Ishikawa (cell line): ENCODE results near the gene SLC2A6.

Experiments
- CEBPB ChIP-seq: IDR thresholded peaks from 2 replicates; pipeline ENCODE4 v1.6.1; 2012
- CREB1 ChIP-seq: IDR thresholded peaks from 2 replicates; pipeline ENCODE4 v1.6.1; 2012; ENCODE audit warnings: low read depth
- EGR1 ChIP-seq: IDR thresholded peaks from 2 replicates; pipeline ENCODE4 v1.6.1; 2012
- EP300 ChIP-seq: IDR thresholded peaks from 2 replicates; pipeline ENCODE4 v1.6.1; 2012; ENCODE audit warnings: borderline replicate concordance
- FOXM1 ChIP-seq: IDR thresholded peaks from 2 replicates; pipeline ENCODE4 v1.6.1; 2012; ENCODE audit warnings: low read depth, borderline replicate concordance
- MAX ChIP-seq: IDR thresholded peaks from 2 replicates; pipeline ENCODE4 v1.6.1; 2012
- NFIC ChIP-seq: IDR thresholded peaks from 2 replicates; pipeline ENCODE4 v1.6.1; 2012
- RAD21 ChIP-seq: IDR thresholded peaks from 2 replicates; pipeline ENCODE4 v1.6.1; 2012; ENCODE audit warnings: low read depth
- REST ChIP-seq: IDR thresholded peaks from 2 replicates; pipeline ENCODE4 v1.6.1; 2012; ENCODE audit warnings: low read depth, mild to moderate bottlenecking
- TAF1 ChIP-seq: IDR thresholded peaks from 2 replicates; pipeline ENCODE4 v1.6.1; 2012; ENCODE audit warnings: low read depth, mild to moderate bottlenecking
- TCF12 ChIP-seq: IDR thresholded peaks from 2 replicates; pipeline ENCODE4 v1.6.1; 2012; ENCODE audit warnings: low read depth
- TEAD4 ChIP-seq: IDR thresholded peaks from 2 replicates; pipeline ENCODE4 v1.6.1; 2012
- USF1 ChIP-seq: IDR thresholded peaks from 2 replicates; pipeline ENCODE4 v1.6.1; 2012
- YY1 ChIP-seq: IDR thresholded peaks from 2 replicates; pipeline ENCODE4 v1.6.1; 2012; ENCODE audit warnings: low read depth
- ZBTB7A ChIP-seq: IDR thresholded peaks from 2 replicates; pipeline ENCODE4 v1.6.1; 2012; ENCODE audit warnings: low read depth

Gene SLC2A6

GRCh38 chr9:133455936-133456335 is 23.0 kb downstream of the SLC2A6 start:
- TF ChIP-seq TAF1 (no peak), REST (no peak), YY1 (no peak), EGR1 (no peak), TEAD4 (no peak), ZBTB7A (no peak), RAD21 (no peak), MAX (no peak), USF1 (no peak), CREB1 (no peak), CEBPB (no peak), TCF12 (no peak), NFIC (no peak), FOXM1 (no peak), EP300 (no peak)

GRCh38 chr9:133454943-133455673 is 23.8 kb downstream of the SLC2A6 start:
- TF ChIP-seq NFIC (no peak), CEBPB (no peak), TEAD4 (no peak), CREB1 (no peak), EP300 (no peak), TAF1 (no peak), FOXM1 (no peak), USF1 (no peak), RAD21 (no peak), REST (no peak), MAX (no peak), EGR1 (no peak), YY1 (no peak), ZBTB7A (no peak), TCF12 (no peak)

DNA sequence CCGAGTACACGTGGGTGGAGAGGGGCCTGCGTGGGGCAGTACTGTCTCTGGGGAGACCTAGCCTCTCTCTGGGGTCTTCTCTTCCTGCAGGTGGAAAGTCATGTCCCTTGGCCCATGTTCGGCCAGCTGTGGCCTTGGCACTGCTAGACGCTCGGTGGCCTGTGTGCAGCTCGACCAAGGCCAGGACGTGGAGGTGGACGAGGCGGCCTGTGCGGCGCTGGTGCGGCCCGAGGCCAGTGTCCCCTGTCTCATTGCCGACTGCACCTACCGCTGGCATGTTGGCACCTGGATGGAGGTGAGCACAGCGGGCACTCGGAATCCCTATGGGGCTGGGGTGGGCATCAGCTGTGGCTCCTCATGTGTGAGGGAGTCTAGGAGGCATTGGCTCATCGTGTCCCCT is 24.6 kb downstream of the SLC2A6 start:
- TF ChIP-seq NFIC (no peak), REST (no peak), EGR1 (no peak), TCF12 (no peak), CREB1 (no peak), CEBPB (no peak), TAF1 (no peak)

GRCh38 chr9:133453651-133454050 is 25.2 kb downstream of the SLC2A6 start:
- TF ChIP-seq RAD21 (no peak), TCF12 (no peak), CEBPB (no peak), MAX (no peak), TAF1 (no peak), TEAD4 (no peak), REST (no peak), ZBTB7A (no peak), EP300 (no peak), EGR1 (no peak), FOXM1 (no peak), NFIC (no peak), USF1 (no peak), CREB1 (no peak), YY1 (no peak)
